Right atrium auricular region (tissue), 2 donors: ENCODE data around the gene NUDT3. TPM values are rescaled to one million over a fixed set of nuclear protein-coding genes. Genes with fewer than 3 reads are reported as not detected.
A peak's percentile ranks its signal among the peaks of the same experiment; 100 is the strongest.

Experiments
- DNase-seq: peaks from one replicate; pipeline ENCODE4 v3.0.0-alpha.2; 2019; ENCODE audit warnings: low spot score
- H3K27ac ChIP-seq, 2 donors: fragments of 200-600 bp; sonication (generic); 1 replicate in 1 of 2; 2 replicates in 1 of 2; pipeline ENCODE4 v1.5.1; 2016 to 2019
- H3K27me3 ChIP-seq, 2 donors: fragments of 200-600 bp; sonication (generic); one replicate each; pipeline versions ENCODE4 v1.5.1 to v1.6.0; 2017 to 2019
- H3K36me3 ChIP-seq: fragments of 200-600 bp; sonication (generic); one replicate; pipeline ENCODE4 v1.5.1; 2016
- H3K4me1 ChIP-seq, 2 donors: fragments of 200-600 bp; sonication (generic); one replicate each; pipeline versions ENCODE4 v1.5.1 to v1.6.0; 2017 to 2019
- H3K4me3 ChIP-seq, 2 donors: fragments of 200-600 bp; sonication (generic); 1 replicate in 1 of 2; 2 replicates in 1 of 2; pipeline ENCODE4 v1.5.1; 2017 to 2019; ENCODE audit warnings: mild to moderate bottlenecking in 1 of 2, moderate library complexity in 1 of 2
- H3K9me3 ChIP-seq, 2 donors: fragments of 200-600 bp; sonication (generic); one replicate each; pipeline ENCODE4 v1.5.1; 2019
- CTCF ChIP-seq, 2 donors: fragments of 200-600 bp; sonication (generic); IDR thresholded peaks; one replicate each; pipeline ENCODE4 v1.5.1; 2019; ENCODE audit warnings: antibody characterized with exemption in 2 of 2
- total RNA-seq, 2 donors: library from RNA; depleted of rRNA; stranded (reverse); fragments of >200 nt; gene quantifications; one replicate each; pipeline ENCODE4 v1.1.0, GENCODE V29; 2016

NUDT3 gene
- total RNA-seq, 2 donors from 2014 or later: 47.2 to 53.5 TPM

GRCh38 chr6:34317882-34318498 lies 74.5 kb downstream of the NUDT3 start:
- Histone ChIP-seq H3K9me3 (no peaks in the 10 kb centered on the region), H3K4me3 (no peak overlapping the region), H3K27ac (peak overlapping the region in 1 of 2 donors; percentile 41), H3K27me3 (no peaks in the 10 kb centered on the region), H3K4me1 (peaks cover 0 to 42% of the 10 kb centered on the region in 2 donors), H3K36me3 (no peaks in the 10 kb centered on the region)
- no peak for DNase-seq
- TF ChIP-seq CTCF (IDR thresholded peaks at IDR 0.05): no peak

- H3K4me3 ChIP-seq: no peak overlapping the region
- DNase-seq: no peak
- no peaks in the 10 kb centered on the region for H3K9me3 ChIP-seq
- no peaks in the 10 kb centered on the region for H3K36me3 ChIP-seq
- peaks cover 0 to 42% of the 10 kb centered on the region in 2 donors for H3K4me1 ChIP-seq
- no peaks in the 10 kb centered on the region for H3K27me3 ChIP-seq
- no peak for TF ChIP-seq CTCF (IDR thresholded peaks at IDR 0.05)
- H3K27ac ChIP-seq: no peak overlapping the region
Observed at GRCh38 chr6:34317172-34317477, 75.3 kb downstream of the NUDT3 start.

- Histone ChIP-seq H3K27me3 (no peaks in the 10 kb centered on the region), H3K36me3 (no peaks in the 10 kb centered on the region), H3K27ac (no peak overlapping the region), H3K9me3 (no peaks in the 10 kb centered on the region), H3K4me1 (peaks cover 0 to 42% of the 10 kb centered on the region in 2 donors), H3K4me3 (no peak overlapping the region)
- TF ChIP-seq CTCF (IDR thresholded peaks at IDR 0.05): no peak
- no peak for DNase-seq
Observed at GRCh38 chr6:34316431-34317171, 75.9 kb downstream of the NUDT3 start.

GRCh38 chr6:34315780-34316179 lies 76.7 kb downstream of the NUDT3 start:
- no peaks in the 10 kb centered on the region for H3K9me3 ChIP-seq
- H3K36me3 ChIP-seq: no peaks in the 10 kb centered on the region
- no peak for TF ChIP-seq CTCF (IDR thresholded peaks at IDR 0.05)
- no peak overlapping the region for H3K4me3 ChIP-seq
- H3K27me3 ChIP-seq: no peaks in the 10 kb centered on the region
- DNase-seq: no peak
- peak overlapping the region in 1 of 2 donors; percentile 34 for H3K27ac ChIP-seq
- H3K4me1 ChIP-seq: peaks cover 0 to 42% of the 10 kb centered on the region in 2 donors

GRCh38 chr6:34315256-34315655 lies 77.2 kb downstream of the NUDT3 start:
- Histone ChIP-seq H3K4me3 (no peak overlapping the region), H3K27ac (no peak overlapping the region), H3K27me3 (no peaks in the 10 kb centered on the region), H3K4me1 (peaks cover 0 to 42% of the 10 kb centered on the region in 2 donors), H3K9me3 (no peaks in the 10 kb centered on the region), H3K36me3 (no peaks in the 10 kb centered on the region)
- no peak for DNase-seq
- no peak for TF ChIP-seq CTCF (IDR thresholded peaks at IDR 0.05)
